ENCODE results near the gene RRP8.

Gene RRP8

GRCh38 chr11:6632116-6633073 is 29.0 kb upstream of the RRP8 start:
- DNase-seq (ENCODE audit: low read depth in 2 of 2), result no peak

GRCh38 chr11:6631361-6631890 is 28.0 kb upstream of the RRP8 start:
- DNase-seq (ENCODE audit: low read depth in 2 of 2), result no peak

- DNase-seq (ENCODE audit: low read depth in 2 of 2), result no peak
Measured at GRCh38 chr11:6630632-6631291, 27.3 kb upstream of the RRP8 start.

- no peak for DNase-seq (ENCODE audit: low read depth in 2 of 2)
Measured at GRCh38 chr11:6629892-6630631, 26.6 kb upstream of the RRP8 start.

- DNase-seq (ENCODE audit: low read depth in 2 of 2), result no peak
Measured at GRCh38 chr11:6629573-6629891, 26.1 kb upstream of the RRP8 start.

- no peak for DNase-seq (ENCODE audit: low read depth in 2 of 2)
Measured at GRCh38 chr11:6628526-6628925, 25.1 kb upstream of the RRP8 start.

GRCh38 chr11:6627762-6628241 is 24.4 kb upstream of the RRP8 start:
- no peak for DNase-seq (ENCODE audit: low read depth in 2 of 2)

- no peak for DNase-seq (ENCODE audit: low read depth in 2 of 2)
Measured at GRCh38 chr11:6626971-6627761, 23.8 kb upstream of the RRP8 start.

GRCh38 chr11:6625832-6626420 is 22.5 kb upstream of the RRP8 start:
- DNase-seq (ENCODE audit: low read depth in 2 of 2), result no peak

- no peak for DNase-seq (ENCODE audit: low read depth in 2 of 2)
Measured at GRCh38 chr11:6625156-6625831, 21.9 kb upstream of the RRP8 start.

- no peak for DNase-seq (ENCODE audit: low read depth in 2 of 2)
Measured at GRCh38 chr11:6623391-6624363, 20.3 kb upstream of the RRP8 start.

- no peak for DNase-seq (ENCODE audit: low read depth in 2 of 2)
Measured at GRCh38 chr11:6622261-6623171, 19.1 kb upstream of the RRP8 start.

- no peak for DNase-seq (ENCODE audit: low read depth in 2 of 2)
Measured at GRCh38 chr11:6621711-6622211, 18.3 kb upstream of the RRP8 start.

- no peak for DNase-seq (ENCODE audit: low read depth in 2 of 2)
Measured at GRCh38 chr11:6620636-6621035, 17.2 kb upstream of the RRP8 start.

GRCh38 chr11:6619004-6619745 is 15.8 kb upstream of the RRP8 start, which contains the start of gene TPP1:
Gene TPP1 (minus strand): TSS chr11:6619422. CDS start chr11:6619400, 22 bp downstream.
- DNase-seq (ENCODE audit: low read depth in 2 of 2), result peak; percentile 81 to 83

GRCh38 chr11:6618117-6619003 is 14.9 kb upstream of the RRP8 start:
- DNase-seq (ENCODE audit: low read depth in 2 of 2), result peak; percentile 45 to 46
